ENCODE data around the gene WDR11. TPM values are rescaled to one million over a fixed set of nuclear protein-coding genes. Genes with fewer than 3 reads are reported as not detected.
"Not testable (repeated sequence)": the region's sequence is repeated elsewhere in the genome, so short reads cannot be mapped to it uniquely, and the experiment has no call there.

Gene WDR11
- polyA plus RNA-seq, 1 experiment = 68.2 TPM

- Histone ChIP-seq H3K27me3 (ENCODE audit: control insufficient read depth, insufficient read depth, low read length) (no peaks in the 10 kb centered on the region), H3K36me3 (ENCODE audit: control insufficient read depth, insufficient read depth, low read length) (peaks cover 3% of the 10 kb centered on the region), H3K4me3 (ENCODE audit: low read depth, low read length) (no peak overlapping the region)
- ChIA-PET POLR2A (no interaction called here), CTCF (interaction anchor here (0.6 kb wide), 1 partner anchor 15 kb away, joined by 3 read pairs; no protein-coding TSS in a partner anchor)
- DNase-seq (ENCODE audit: low read depth) = peak; percentile 3
- TF ChIP-seq CTCF (IDR thresholded peaks at IDR 0.05; ENCODE audit: insufficient read depth, low read depth, low read length) = no peak
These were observed 40.2 kb downstream of the WDR11 start for GRCh38 chr10:120891365-120891764.

- TF ChIP-seq CTCF (IDR thresholded peaks at IDR 0.05; ENCODE audit: insufficient read depth, low read depth, low read length) = no peak
- POLR2A ChIA-PET = no interaction called here
- Histone ChIP-seq H3K27me3 (ENCODE audit: control insufficient read depth, insufficient read depth, low read length) (no peaks in the 10 kb centered on the region), H3K36me3 (ENCODE audit: control insufficient read depth, insufficient read depth, low read length) (peaks cover 4% of the 10 kb centered on the region), H3K4me3 (ENCODE audit: low read depth, low read length) (no peak overlapping the region)
- CTCF ChIA-PET = interaction anchor here (1.2 kb wide), 1 partner anchor 13 kb away, joined by 3 read pairs; no protein-coding TSS in a partner anchor
- no peak for DNase-seq (ENCODE audit: low read depth)
These were observed 43.4 kb downstream of the WDR11 start for GRCh38 chr10:120894556-120894955.

- ChIA-PET POLR2A (no interaction called here), CTCF (no interaction called here)
- no peak for DNase-seq (ENCODE audit: low read depth)
- Histone ChIP-seq H3K4me3 (ENCODE audit: low read depth, low read length) (no peak overlapping the region), H3K27me3 (ENCODE audit: control insufficient read depth, insufficient read depth, low read length) (no peaks in the 10 kb centered on the region), H3K36me3 (ENCODE audit: control insufficient read depth, insufficient read depth, low read length) (peaks cover 2% of the 10 kb centered on the region; the same call in 1 of the 2 replicates)
- no peak for TF ChIP-seq CTCF (IDR thresholded peaks at IDR 0.05; ENCODE audit: insufficient read depth, low read depth, low read length)
These were observed 46.2 kb downstream of the WDR11 start for GRCh38 chr10:120897343-120897742.

DNA sequence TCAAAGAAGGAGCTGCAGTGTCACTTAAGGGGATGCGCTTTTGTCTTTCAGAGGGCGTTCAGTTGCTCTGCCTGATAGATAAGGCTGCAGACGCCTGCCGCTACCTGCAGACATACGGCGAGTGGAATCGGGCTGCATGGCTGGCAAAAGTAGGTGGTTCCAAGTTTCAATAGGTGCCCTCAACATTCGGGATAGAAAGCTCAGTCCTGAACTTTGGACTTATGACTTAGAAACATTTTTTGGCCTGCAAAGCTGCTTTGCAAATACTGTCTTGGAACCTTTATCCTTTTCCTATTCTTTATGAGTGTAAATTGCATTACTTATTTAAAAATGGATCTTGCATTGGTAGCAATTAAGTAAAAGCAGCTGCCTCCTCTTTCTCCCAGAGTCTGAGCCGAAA is 54.1 kb downstream of the WDR11 start:
- CTCF ChIA-PET = no interaction called here
- POLR2A ChIA-PET = no interaction called here
- H3K27me3 ChIP-seq (ENCODE audit: control insufficient read depth, insufficient read depth, low read length) = no peaks in the 10 kb centered on the region
- peaks cover 20% of the 10 kb centered on the region for H3K36me3 ChIP-seq (ENCODE audit: control insufficient read depth, insufficient read depth, low read length)
- DNase-seq (ENCODE audit: low read depth) = no peak
- H3K4me3 ChIP-seq (ENCODE audit: low read depth, low read length) = no peak overlapping the region
- no peak for TF ChIP-seq CTCF (IDR thresholded peaks at IDR 0.05; ENCODE audit: insufficient read depth, low read depth, low read length)

DNA sequence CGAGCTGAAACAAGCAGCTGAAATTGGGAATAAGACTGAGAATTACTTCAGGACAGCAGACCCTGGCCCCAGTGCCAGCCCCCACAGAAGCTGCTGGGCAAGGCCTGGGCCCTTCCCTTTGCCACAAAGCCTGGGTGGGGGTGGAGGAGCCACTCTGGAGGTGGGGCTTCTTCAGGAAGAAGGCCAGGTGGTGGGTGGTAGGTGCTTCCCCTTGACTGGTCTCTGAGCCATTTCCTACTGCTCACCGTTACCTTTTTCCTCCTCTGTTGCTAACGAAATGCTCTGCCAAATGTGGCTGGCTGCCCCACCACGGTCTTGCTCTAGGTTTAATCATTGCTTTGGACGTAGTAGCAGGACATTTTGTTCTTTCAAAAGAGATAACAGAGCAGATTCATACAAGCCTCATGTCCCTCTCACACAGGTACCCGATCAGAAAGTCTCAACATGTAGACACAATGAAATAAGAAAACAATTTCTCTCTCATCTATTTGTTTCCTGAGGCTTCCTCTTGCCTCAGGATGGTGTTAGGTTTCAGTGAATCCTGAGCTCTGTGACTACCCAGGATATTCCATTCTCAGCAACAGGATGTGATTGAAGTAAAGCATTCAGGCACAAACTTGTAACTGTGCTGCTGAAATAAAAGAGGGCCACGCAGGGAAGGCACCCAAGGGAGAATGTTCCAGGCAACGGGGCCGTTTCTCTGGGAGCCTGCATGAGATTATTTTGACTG is 66.5 kb downstream of the WDR11 start:
- Histone ChIP-seq H3K36me3 (ENCODE audit: control insufficient read depth, insufficient read depth, low read length) (no peaks in the 10 kb centered on the region), H3K27me3 (ENCODE audit: control insufficient read depth, insufficient read depth, low read length) (no peaks in the 10 kb centered on the region), H3K4me3 (ENCODE audit: low read depth, low read length) (no peak overlapping the region)
- no peak for TF ChIP-seq CTCF (IDR thresholded peaks at IDR 0.05; ENCODE audit: insufficient read depth, low read depth, low read length)
- CTCF ChIA-PET = no interaction called here
- POLR2A ChIA-PET = no interaction called here
- no peak for DNase-seq (ENCODE audit: low read depth)

GRCh38 chr10:120923886-120924285 is 72.7 kb downstream of the WDR11 start:
- POLR2A ChIA-PET; H3K36me3 ChIP-seq (ENCODE audit: control insufficient read depth, insufficient read depth, low read length); DNase-seq (ENCODE audit: low read depth); H3K4me3 ChIP-seq (ENCODE audit: low read depth, low read length); CTCF ChIA-PET; H3K27me3 ChIP-seq (ENCODE audit: control insufficient read depth, insufficient read depth, low read length): not testable (repeated sequence)
